ENCODE data around the gene FBLIM1. TPM values are rescaled to one million over a fixed set of nuclear protein-coding genes. Genes with fewer than 3 reads are reported as not detected.

Gene FBLIM1
- total RNA-seq, 2 donors from 2014 or later, result 42.5 to 46.2 TPM

GRCh38 chr1:15732686-15733081, 25.9 kb upstream of the FBLIM1 start:
- no peak for DNase-seq
- peaks cover 37% of the 10 kb centered on the region for H3K4me1 ChIP-seq
- no peaks in the 10 kb centered on the region for H3K9me3 ChIP-seq
- H3K27me3 ChIP-seq, result no peaks in the 10 kb centered on the region
- TF ChIP-seq POLR2A (IDR thresholded peaks at IDR 0.05), result no peak
- no peak for TF ChIP-seq CTCF (IDR thresholded peaks at IDR 0.05)
- intact Hi-C loops (cut with DNase I), result no loop called here
- H3K36me3 ChIP-seq (replicated peaks in 1 of 2; ENCODE audit: insufficient read depth in 1 of 2, low read depth in 2 of 2), result peaks cover 9 to 29% of the 10 kb centered on the region in 2 donors
- 92% methylated on average over 6 of the region's 7 CpGs; no CpG with 5 or more reads in 1 of the 2 donors for WGBS, 2 donors
- no peak for ATAC-seq
- no peak overlapping the region for H3K4me3 ChIP-seq
- H3K27ac ChIP-seq, result no peak overlapping the region

GRCh38 chr1:15733218-15733725, 25.3 kb upstream of the FBLIM1 start:
- no peak for ATAC-seq
- no peak overlapping the region for H3K27ac ChIP-seq
- DNase-seq, result no peak
- no peaks in the 10 kb centered on the region for H3K9me3 ChIP-seq
- peaks cover 43% of the 10 kb centered on the region for H3K4me1 ChIP-seq
- TF ChIP-seq CTCF (IDR thresholded peaks at IDR 0.05) (no peak), POLR2A (IDR thresholded peaks at IDR 0.05) (no peak)
- WGBS, 2 donors, result 87 to 96% methylated on average over 7 to 11 of the region's 11 CpGs
- intact Hi-C loops (cut with DNase I), result no loop called here
- no peaks in the 10 kb centered on the region for H3K27me3 ChIP-seq
- H3K4me3 ChIP-seq, result no peak overlapping the region
- peaks cover 6 to 24% of the 10 kb centered on the region in 2 donors for H3K36me3 ChIP-seq (replicated peaks in 1 of 2; ENCODE audit: insufficient read depth in 1 of 2, low read depth in 2 of 2)

- WGBS, 2 donors, result 85 to 91% methylated on average over 4 to 26 of the region's 27 CpGs
- Histone ChIP-seq H3K9me3 (no peaks in the 10 kb centered on the region), H3K4me1 (peaks cover 48% of the 10 kb centered on the region), H3K4me3 (no peak overlapping the region), H3K27me3 (no peaks in the 10 kb centered on the region), H3K36me3 (replicated peaks in 1 of 2; ENCODE audit: insufficient read depth in 1 of 2, low read depth in 2 of 2) (peaks cover under 1 to 24% of the 10 kb centered on the region in 2 donors), H3K27ac (peak overlapping the region in 2 of 4 donors; percentile 97 to 99)
- DNase-seq (no peak), ATAC-seq (no peak)
- TF ChIP-seq POLR2A (IDR thresholded peaks at IDR 0.05) (no peak), CTCF (IDR thresholded peaks at IDR 0.05) (no peak)
- intact Hi-C loops (cut with DNase I), result no loop called here
Observed at GRCh38 chr1:15733726-15734226, 24.8 kb upstream of the FBLIM1 start.

GRCh38 chr1:15734296-15734695, 24.3 kb upstream of the FBLIM1 start:
- Histone ChIP-seq H3K27ac (peak overlapping the region; percentile 79 to 99 (median 95)), H3K36me3 (replicated peaks in 1 of 2; ENCODE audit: insufficient read depth in 1 of 2, low read depth in 2 of 2) (peaks cover 0 to 24% of the 10 kb centered on the region in 2 donors), H3K4me3 (no peak overlapping the region), H3K4me1 (peaks cover 53% of the 10 kb centered on the region), H3K9me3 (no peaks in the 10 kb centered on the region), H3K27me3 (no peaks in the 10 kb centered on the region)
- ATAC-seq (no peak), DNase-seq (no peak)
- TF ChIP-seq CTCF (IDR thresholded peaks at IDR 0.05), result no peak
- intact Hi-C loops (cut with DNase I), result no loop called here
- 77 to 88% methylated on average over 7 to 13 of the region's 13 CpGs for WGBS, 2 donors

GRCh38 chr1:15734901-15735300, 23.7 kb upstream of the FBLIM1 start:
- no peak for TF ChIP-seq POLR2A (IDR thresholded peaks at IDR 0.05)
- TF ChIP-seq CTCF (IDR thresholded peaks at IDR 0.05), result no peak
- ATAC-seq (peak; percentile 0), DNase-seq (peak in 1 of 4 donors; percentile 26)
- H3K4me3 ChIP-seq, result no peak overlapping the region
- WGBS, 2 donors, result 57 to 82% methylated on average over 9 to 17 of the region's 17 CpGs
- H3K36me3 ChIP-seq (replicated peaks in 1 of 2; ENCODE audit: insufficient read depth in 1 of 2, low read depth in 2 of 2), result peaks cover 0 to 22% of the 10 kb centered on the region in 2 donors
- H3K9me3 ChIP-seq, result no peaks in the 10 kb centered on the region
- H3K27ac ChIP-seq, result peak overlapping the region; percentile 79 to 99 (median 95)
- H3K4me1 ChIP-seq, result peaks cover 53% of the 10 kb centered on the region
- H3K27me3 ChIP-seq, result no peaks in the 10 kb centered on the region
- intact Hi-C loops (cut with DNase I), result no loop called here
